Progenitor cell of endocrine pancreas (in vitro differentiated cells): ENCODE data around the gene UBE2J1. TPM values are rescaled to one million over a fixed set of nuclear protein-coding genes. Genes with fewer than 3 reads are reported as not detected.

Experiments used
- DNase-seq: peaks from one replicate; pipeline ENCODE4 v3.0.0; 2021; ENCODE audit warnings: low spot score; ENCODE audit not compliant: unreplicated experiment
- H3K27ac Mint-ChIP-seq: 2 replicates; pipeline ENCODE4 v1.8.0; 2021; ENCODE audit warnings: mild to moderate bottlenecking, moderate library complexity, mixed read lengths
- H3K27me3 Mint-ChIP-seq: 2 replicates; pipeline ENCODE4 v1.8.0; 2021; ENCODE audit warnings: mixed read lengths
- H3K36me3 Mint-ChIP-seq: 2 replicates; pipeline ENCODE4 v1.8.0; 2022; ENCODE audit warnings: mixed read lengths; ENCODE audit not compliant: insufficient read depth
- H3K4me1 Mint-ChIP-seq: 2 replicates; pipeline ENCODE4 v1.8.0; 2021; ENCODE audit warnings: low read depth, mixed read lengths
- H3K4me3 Mint-ChIP-seq: 2 replicates; pipeline ENCODE4 v1.8.0; 2021; ENCODE audit warnings: low read depth, mild to moderate bottlenecking, moderate library complexity, mixed read lengths
- H3K9me3 Mint-ChIP-seq: 2 replicates; pipeline ENCODE4 v1.8.0; 2021; ENCODE audit warnings: low read depth, mixed read lengths
- total RNA-seq: library from RNA; stranded (reverse); gene quantifications from 2 replicates; pipeline ENCODE4 v1.2.1, GENCODE V29; 2021
- TF ChIP-seq, protein P1 (sequence below): fragments of 200-600 bp; sonication (generic); IDR thresholded peaks from one replicate; pipeline ENCODE4 v1.5.0; 2021; ENCODE audit warnings: antibody characterized with exemption, mild to moderate bottlenecking; ENCODE audit not compliant: unreplicated experiment

UBE2J1 gene
- total RNA-seq, 1 donor from 2014 or later = 36.2 TPM

DNA sequence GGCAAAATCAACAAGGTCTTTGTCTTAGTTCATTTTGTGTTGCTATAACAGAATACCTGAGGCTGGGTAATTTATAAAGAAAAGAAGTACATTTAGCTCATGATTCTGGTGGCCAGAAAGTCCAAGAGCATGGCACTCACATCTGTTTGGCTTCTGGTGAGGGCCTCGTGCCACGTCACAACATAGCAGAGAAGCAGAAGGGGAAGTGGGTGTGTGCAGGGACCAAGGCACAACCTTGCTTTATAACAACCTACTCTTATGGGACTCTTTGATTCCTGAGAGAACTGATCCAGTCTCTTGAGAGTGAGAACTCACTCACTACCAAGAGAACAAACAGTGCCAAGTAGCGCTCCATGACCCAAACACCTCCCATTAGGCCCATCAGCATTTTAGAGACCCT, 62.8 kb downstream of the UBE2J1 start:
- Mint-ChIP-seq H3K4me3 (no peak overlapping the region), H3K4me1 (peaks cover 1% of the 10 kb centered on the region), H3K9me3 (no peaks in the 10 kb centered on the region), H3K27ac (no peak overlapping the region), H3K36me3 (no peaks in the 10 kb centered on the region), H3K27me3 (peaks cover 12% of the 10 kb centered on the region)
- TF ChIP-seq, protein P1, sequence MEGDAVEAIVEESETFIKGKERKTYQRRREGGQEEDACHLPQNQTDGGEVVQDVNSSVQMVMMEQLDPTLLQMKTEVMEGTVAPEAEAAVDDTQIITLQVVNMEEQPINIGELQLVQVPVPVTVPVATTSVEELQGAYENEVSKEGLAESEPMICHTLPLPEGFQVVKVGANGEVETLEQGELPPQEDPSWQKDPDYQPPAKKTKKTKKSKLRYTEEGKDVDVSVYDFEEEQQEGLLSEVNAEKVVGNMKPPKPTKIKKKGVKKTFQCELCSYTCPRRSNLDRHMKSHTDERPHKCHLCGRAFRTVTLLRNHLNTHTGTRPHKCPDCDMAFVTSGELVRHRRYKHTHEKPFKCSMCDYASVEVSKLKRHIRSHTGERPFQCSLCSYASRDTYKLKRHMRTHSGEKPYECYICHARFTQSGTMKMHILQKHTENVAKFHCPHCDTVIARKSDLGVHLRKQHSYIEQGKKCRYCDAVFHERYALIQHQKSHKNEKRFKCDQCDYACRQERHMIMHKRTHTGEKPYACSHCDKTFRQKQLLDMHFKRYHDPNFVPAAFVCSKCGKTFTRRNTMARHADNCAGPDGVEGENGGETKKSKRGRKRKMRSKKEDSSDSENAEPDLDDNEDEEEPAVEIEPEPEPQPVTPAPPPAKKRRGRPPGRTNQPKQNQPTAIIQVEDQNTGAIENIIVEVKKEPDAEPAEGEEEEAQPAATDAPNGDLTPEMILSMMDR = no peak
- DNase-seq = no peak

DNA sequence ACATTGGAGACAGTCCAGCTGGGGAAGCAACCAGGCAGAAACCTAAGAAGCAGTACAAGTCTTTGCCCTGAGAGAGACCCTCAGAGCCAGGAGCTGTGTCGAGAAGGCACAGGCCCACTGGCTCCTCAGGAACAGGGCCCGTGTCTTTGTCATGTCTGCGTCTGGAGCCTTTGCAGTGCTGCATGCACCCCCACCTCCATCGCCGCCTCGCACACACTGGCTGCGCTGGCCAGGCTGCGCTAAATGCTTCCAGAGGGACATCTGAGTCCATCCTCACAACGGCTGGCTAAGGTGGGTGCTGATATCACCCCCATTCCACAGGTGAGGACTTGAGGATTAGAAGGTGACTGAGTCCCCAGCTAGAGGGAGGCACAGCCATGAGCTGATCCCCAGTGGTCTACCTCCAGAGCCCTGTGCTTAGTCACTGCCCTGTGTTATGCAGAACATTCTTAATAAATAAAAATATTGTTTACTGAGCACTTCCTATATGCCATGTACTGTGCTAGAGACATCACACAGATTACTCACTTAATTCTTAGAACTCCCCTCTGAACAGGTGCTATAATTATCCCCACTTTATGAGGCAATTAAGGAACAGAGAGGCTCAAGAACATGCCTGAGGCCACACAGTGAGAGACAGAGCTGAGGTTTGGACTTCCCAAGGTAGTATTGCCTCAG, 65.0 kb downstream of the UBE2J1 start:
- Mint-ChIP-seq H3K4me3 (no peak overlapping the region), H3K27me3 (peaks cover 12% of the 10 kb centered on the region), H3K4me1 (peaks cover 1% of the 10 kb centered on the region), H3K36me3 (no peaks in the 10 kb centered on the region), H3K27ac (no peak overlapping the region), H3K9me3 (no peaks in the 10 kb centered on the region)
- DNase-seq = no peak
- TF ChIP-seq, protein P1 = no peak

DNA sequence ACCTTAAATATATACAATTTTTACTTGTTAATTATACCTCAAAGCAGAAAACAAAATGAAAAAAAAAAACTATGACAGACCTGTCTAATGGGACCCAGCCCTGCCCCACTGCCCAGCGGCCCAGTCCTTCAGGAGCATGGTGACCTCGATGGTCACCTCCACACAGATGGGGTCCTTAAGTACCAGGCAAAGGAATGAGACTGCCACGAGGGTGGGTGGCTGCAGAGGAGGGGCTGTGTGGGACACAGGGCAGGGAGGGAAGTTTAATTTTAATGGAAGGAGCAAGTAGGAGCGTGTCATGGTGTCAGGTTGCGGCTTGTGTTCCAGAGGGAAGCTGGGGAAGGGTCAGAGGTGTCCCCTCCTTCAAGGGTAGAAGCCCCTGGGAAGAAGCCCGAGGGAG, 66.0 kb downstream of the UBE2J1 start:
- no peak for DNase-seq
- Mint-ChIP-seq H3K4me3 (no peak overlapping the region), H3K27me3 (peaks cover 14% of the 10 kb centered on the region), H3K9me3 (no peaks in the 10 kb centered on the region), H3K36me3 (no peaks in the 10 kb centered on the region), H3K4me1 (peaks cover 1% of the 10 kb centered on the region), H3K27ac (no peak overlapping the region)
- TF ChIP-seq, protein P1 = no peak

- peaks cover 1% of the 10 kb centered on the region for H3K4me1 Mint-ChIP-seq
- H3K4me3 Mint-ChIP-seq = no peak overlapping the region
- H3K36me3 Mint-ChIP-seq = no peaks in the 10 kb centered on the region
- DNase-seq = no peak
- H3K27me3 Mint-ChIP-seq = peaks cover 10% of the 10 kb centered on the region
- no peaks in the 10 kb centered on the region for H3K9me3 Mint-ChIP-seq
- no peak overlapping the region for H3K27ac Mint-ChIP-seq
- TF ChIP-seq, protein P1 = no peak
Measured at GRCh38 chr6:89284963-89285735, 67.4 kb downstream of the UBE2J1 start.

DNA sequence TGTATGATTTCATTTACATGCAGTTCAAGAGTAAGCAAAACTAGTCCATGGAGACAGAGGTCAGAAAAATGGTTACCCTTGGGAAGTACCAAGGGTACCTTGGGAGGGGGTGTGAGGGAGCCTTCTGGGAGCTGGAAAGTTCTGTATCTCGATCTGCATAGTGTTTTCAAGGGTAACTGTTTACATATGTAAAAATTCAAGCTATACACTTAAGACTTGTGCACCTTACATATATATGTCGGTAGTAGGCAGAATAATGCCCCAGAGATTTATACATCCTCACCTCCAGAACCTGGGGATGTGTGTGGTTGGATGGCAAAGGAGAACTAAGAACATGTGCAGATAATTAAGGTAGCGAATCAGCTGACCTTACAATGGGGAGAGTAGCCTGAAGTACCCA, 68.4 kb downstream of the UBE2J1 start:
- H3K36me3 Mint-ChIP-seq = no peaks in the 10 kb centered on the region
- no peak overlapping the region for H3K4me3 Mint-ChIP-seq
- TF ChIP-seq, protein P1 = no peak
- no peaks in the 10 kb centered on the region for H3K9me3 Mint-ChIP-seq
- DNase-seq = no peak
- peaks cover 1% of the 10 kb centered on the region for H3K4me1 Mint-ChIP-seq
- H3K27me3 Mint-ChIP-seq = peaks cover 9% of the 10 kb centered on the region
- no peak overlapping the region for H3K27ac Mint-ChIP-seq
